ENCODE results near the gene TIGD4. TPM values are rescaled to one million over a fixed set of nuclear protein-coding genes. Genes with fewer than 3 reads are reported as not detected.

Gene TIGD4
- 0.44 and 0.45 TPM in 2 replicates for polyA plus RNA-seq (2011; rRNA removed)
- 0.09 and 0.12 TPM in 2 replicates for polyA plus RNA-seq (2012; cell fraction: cytosol; rRNA removed)
- polyA plus RNA-seq (2012; cell fraction: nucleus; rRNA removed): 0.05 and 0.09 TPM in 2 replicates
- 0.30 to 0.38 TPM (median 0.33 TPM) in 3 replicates for polyA plus RNA-seq (2017; fragmentation: RNase III; extraction: RNeasy Plus Mini Kit Qiagen cat#74134 plus additional on column Dnase treatment)
- 0.19 and 0.37 TPM in 2 replicates for polyA minus RNA-seq (2011; rRNA and poly(A)+ RNA removed)

GRCh38 chr4:152779513-152780266, at the start of gene TIGD4, which contains the start of gene ARFIP1:
TIGD4 (minus strand) TSS chr4:152779730; CDS start chr4:152771004, 8,726 bp downstream.
ARFIP1 (plus strand) TSS chr4:152779954; CDS start chr4:152829634, 49,680 bp downstream.
- Histone ChIP-seq H3K27ac (peak within 1 kb of the TSS; percentile 84 to 92), H3K9me3 (no peaks in the 10 kb centered on the region), H3K4me1 (peaks cover 24% of the 10 kb centered on the region), H3K4me2 (peak within 1 kb of the TSS; percentile 95), H3K4me3 (peak within 1 kb of the TSS; percentile 84)
- TF ChIP-seq PHF8 (IDR thresholded peaks at IDR 0.05; ENCODE audit: borderline replicate concordance, low read depth) (peak; percentile 45; the same call in 1 of the 2 replicates), BCL3 (IDR thresholded peaks at IDR 0.05) (0 out of 3 replicates have a peak, but pooled peaks have one; percentile 55), MAX (IDR thresholded peaks at IDR 0.05) (0 out of 2 replicates have a peak, but pooled peaks have one; percentile 14), SMC3 (IDR thresholded peaks at IDR 0.05) (peak; percentile 15; the same call in 1 of the 3 replicates), ATOH8 (CRISPR knock-in tag; IDR thresholded peaks at IDR 0.05; ENCODE audit: low read depth) (no peak), POLR2A (IDR thresholded peaks at IDR 0.05; ENCODE audit: low read length) (peak; percentile 42), EHMT2 (IDR thresholded peaks at IDR 0.05; ENCODE audit: low read depth) (no peak), RAD21 (conservative IDR thresholded peaks at IDR 0.05 in 1 of 2, IDR thresholded peaks at IDR 0.05 in 1 of 2) (peak in 1 of 2 experiments; percentile 31; a peak in 2 of 5 replicates), JUN (IDR thresholded peaks at IDR 0.05) (peak in 1 of 2 experiments; percentile 68; a peak in 3 of 5 replicates), CHD4 (IDR thresholded peaks at IDR 0.05; ENCODE audit: borderline replicate concordance) (no peak), CTCF (IDR thresholded peaks at IDR 0.05) (peak; percentile 19; the same call in 1 of the 3 replicates)
- WGBS (ENCODE audit: missing lambda C conversion rate): under 1% methylated on average over 27 of the region's 55 CpGs
- ChIA-PET CTCF (interaction anchor here (0.6 to 1.3 kb wide), 3 partner anchors 10 to 23 kb away, joined by 3 read pairs; no protein-coding TSS in a partner anchor), POLR2A (interaction anchor here (1.5 kb wide), 1 partner anchor 244 kb away, joined by 3 read pairs; the partner anchor contains the start of gene FBXW7)
- DNase-seq (ENCODE audit: low read depth in 1 of 2, low spot score in 1 of 2): peak; percentile 81 to 96
- FAIRE-seq: no peak
- ATAC-seq: peak; percentile 95 to 97

GRCh38 chr4:152828122-152828521, 48.6 kb upstream of the TIGD4 start:
- ChIA-PET CTCF (no interaction called here), POLR2A (no interaction called here)
- FAIRE-seq (no peak), ATAC-seq (no peak), DNase-seq (ENCODE audit: low read depth in 1 of 2, low spot score in 1 of 2) (no peak)
- TF ChIP-seq RCOR1 (IDR thresholded peaks at IDR 0.05; ENCODE audit: low read depth, low read length) (no peak), RNF2 (IDR thresholded peaks at IDR 0.05; ENCODE audit: borderline replicate concordance, low read depth) (no peak), PBX3 (IDR thresholded peaks at IDR 0.05) (no peak), POLR2A (IDR thresholded peaks at IDR 0.05; ENCODE audit: low read length) (no peak), ELK1 (IDR thresholded peaks at IDR 0.05; ENCODE audit: low read depth, low read length) (no peak), POLR2AphosphoS2 (conservative IDR thresholded peaks at IDR 0.05; ENCODE audit: low read length) (no peak)
- Histone ChIP-seq H3K4me2 (no peak overlapping the region), H3K4me3 (no peak overlapping the region), H3K9me3 (no peaks in the 10 kb centered on the region), H3K27ac (no peak overlapping the region), H3K4me1 (no peaks in the 10 kb centered on the region)
- WGBS (ENCODE audit: missing lambda C conversion rate): 92% methylated on average over 1 of the region's 1 CpG
